ENCODE measurements around the gene JPH3. TPM values are rescaled to one million over a fixed set of nuclear protein-coding genes. Genes with fewer than 3 reads are reported as not detected.

The JPH3 gene
- polyA plus RNA-seq, 2 of the 4 experiments (the other 2 are of a cell fraction): 0.36 to 1.6 TPM

GRCh38 chr16:87685766-87686165 lies 83.5 kb downstream of the JPH3 start:
- Histone ChIP-seq H3K4me2 (no peak overlapping the region), H3K27ac (no peak overlapping the region), H3K4me1 (no peaks in the 10 kb centered on the region), H3K9me3 (no peaks in the 10 kb centered on the region), H3K4me3 (no peak overlapping the region)
- FAIRE-seq: no peak
- POLR2A ChIA-PET: no interaction called here
- CTCF ChIA-PET: no interaction called here
- no peak for DNase-seq (ENCODE audit: low read depth in 1 of 2, low spot score in 1 of 2)
- no peak for ATAC-seq
- TF ChIP-seq ATOH8 (CRISPR knock-in tag; IDR thresholded peaks at IDR 0.05; ENCODE audit: low read depth) (no peak), ZSCAN20 (CRISPR knock-in tag; IDR thresholded peaks at IDR 0.05) (no peak), HMGXB4 (CRISPR knock-in tag; IDR thresholded peaks at IDR 0.05; ENCODE audit: borderline replicate concordance) (no peak), ZNF302 (CRISPR knock-in tag; IDR thresholded peaks at IDR 0.05) (no peak), ZC3H11A (IDR thresholded peaks at IDR 0.05) (no peak), CTCF (IDR thresholded peaks at IDR 0.05) (no peak), JUN (IDR thresholded peaks at IDR 0.05) (no peak), MAZ (IDR thresholded peaks at IDR 0.05; ENCODE audit: borderline replicate concordance, low read depth, low read length) (no peak), REST (IDR thresholded peaks at IDR 0.05) (no peak), MAFK (IDR thresholded peaks at IDR 0.05; ENCODE audit: partially characterized antibody) (no peak), NR3C1 (IDR thresholded peaks at IDR 0.05) (no peak)
- WGBS (ENCODE audit: missing lambda C conversion rate): 71% methylated on average over 13 of the region's 13 CpGs

GRCh38 chr16:87686697-87687096 lies 84.4 kb downstream of the JPH3 start:
- H3K4me3 ChIP-seq: no peak overlapping the region
- no peak overlapping the region for H3K27ac ChIP-seq
- H3K9me3 ChIP-seq: no peaks in the 10 kb centered on the region
- no peak for FAIRE-seq
- no peaks in the 10 kb centered on the region for H3K4me1 ChIP-seq
- POLR2A ChIA-PET: no interaction called here
- WGBS (ENCODE audit: missing lambda C conversion rate): 52% methylated on average over 8 of the region's 13 CpGs
- ATAC-seq: no peak
- DNase-seq (ENCODE audit: low read depth in 1 of 2, low spot score in 1 of 2): no peak
- TF ChIP-seq PBX3 (IDR thresholded peaks at IDR 0.05) (no peak), NPAS2 (CRISPR knock-in tag; IDR thresholded peaks at IDR 0.05; ENCODE audit: borderline replicate concordance) (no peak), FOSB (CRISPR knock-in tag; IDR thresholded peaks at IDR 0.05) (no peak), EP300 (IDR thresholded peaks at IDR 0.05) (no peak), BHLHE40 (IDR thresholded peaks at IDR 0.05; ENCODE audit: low read depth, low read length) (no peak), JUNB (IDR thresholded peaks at IDR 0.05) (no peak)
- no peak overlapping the region for H3K4me2 ChIP-seq
- CTCF ChIA-PET: no interaction called here
